T-helper 17 cell (primary cell): Measurements from ENCODE around the gene UBE2L3. TPM values are rescaled to one million over a fixed set of nuclear protein-coding genes. Genes with fewer than 3 reads are reported as not detected.
"Not testable (repeated sequence)": the region's sequence is repeated elsewhere in the genome, so short reads cannot be mapped to it uniquely, and the experiment has no call there.

Experiments
- ATAC-seq: fragments of 150-1000 bp; cut with Tn5 transposase; 2 replicates; pipeline ENCODE4 v1.10.0; 2021; ENCODE audit warnings: mild to moderate bottlenecking, moderate library complexity
- DNase-seq, 3 donors: peaks; one replicate each; pipeline versions ENCODE4 v3.0.0 to v3.0.0-alpha.2; 2020 to 2021
- H3K9me3 ChIP-seq: one replicate; pipeline ENCODE4 v1.7.0; 2013; ENCODE audit warnings: low read length, mild to moderate bottlenecking; ENCODE audit not compliant: control insufficient read depth, poor library complexity, severe bottlenecking
- H3K27ac Mint-ChIP-seq: one replicate; pipeline ENCODE4 v1.8.0; 2022; ENCODE audit warnings: mild to moderate bottlenecking, moderate library complexity, mixed read lengths
- H3K27me3 Mint-ChIP-seq: one replicate; pipeline ENCODE4 v1.8.0; 2022; ENCODE audit warnings: mixed read lengths
- H3K36me3 Mint-ChIP-seq: one replicate; pipeline ENCODE4 v1.8.0; 2022; ENCODE audit warnings: low read depth, mixed read lengths
- H3K4me1 Mint-ChIP-seq: one replicate; pipeline ENCODE4 v1.8.0; 2022; ENCODE audit warnings: mild to moderate bottlenecking, mixed read lengths
- H3K4me3 Mint-ChIP-seq: one replicate; pipeline ENCODE4 v1.8.0; 2022; ENCODE audit warnings: mild to moderate bottlenecking, moderate library complexity, mixed read lengths
- total RNA-seq, 4 donors: library from RNA in 2 of 4; stranded (reverse) in 2 of 4; gene quantifications; one replicate each; pipeline ENCODE4 v1.2.3 and lab custom pipeline; 2022 to 2026

UBE2L3 gene
- total RNA-seq, 2 donors from 2014 or later, result 25.7 to 30.4 TPM

GRCh38 chr22:21599053-21599893 is 31.8 kb downstream of the UBE2L3 start:
- H3K4me1 Mint-ChIP-seq, result peaks cover 38% of the 10 kb centered on the region
- ATAC-seq, result no peak
- no peak overlapping the region for H3K4me3 Mint-ChIP-seq
- peaks cover 6% of the 10 kb centered on the region for H3K36me3 Mint-ChIP-seq
- no peak for DNase-seq
- no peaks in the 10 kb centered on the region for H3K9me3 ChIP-seq
- peak overlapping the region; percentile 83 for H3K27ac Mint-ChIP-seq
- H3K27me3 Mint-ChIP-seq, result no peaks in the 10 kb centered on the region

GRCh38 chr22:21602579-21602978 is 35.1 kb downstream of the UBE2L3 start:
- H3K36me3 Mint-ChIP-seq, result peaks cover 3% of the 10 kb centered on the region
- no peaks in the 10 kb centered on the region for H3K9me3 ChIP-seq
- peaks cover 34% of the 10 kb centered on the region for H3K4me1 Mint-ChIP-seq
- H3K27ac Mint-ChIP-seq, result peak overlapping the region; percentile 75
- H3K4me3 Mint-ChIP-seq, result no peak overlapping the region
- no peaks in the 10 kb centered on the region for H3K27me3 Mint-ChIP-seq
- ATAC-seq (no peak), DNase-seq (no peak)

GRCh38 chr22:21603973-21604372 is 36.5 kb downstream of the UBE2L3 start:
- DNase-seq (no peak), ATAC-seq (no peak)
- Mint-ChIP-seq H3K27ac (no peak overlapping the region), H3K4me3 (no peak overlapping the region), H3K36me3 (peaks cover 3% of the 10 kb centered on the region), H3K27me3 (no peaks in the 10 kb centered on the region), H3K4me1 (peaks cover 29% of the 10 kb centered on the region)
- no peaks in the 10 kb centered on the region for H3K9me3 ChIP-seq

GRCh38 chr22:21605887-21606564 is 38.5 kb downstream of the UBE2L3 start:
- DNase-seq, result no peak
- Mint-ChIP-seq H3K4me3 (peak overlapping the region; percentile 12), H3K4me1 (peaks cover 28% of the 10 kb centered on the region), H3K27ac (peak overlapping the region; percentile 39), H3K36me3 (no peaks in the 10 kb centered on the region), H3K27me3 (no peaks in the 10 kb centered on the region)
- no peak for ATAC-seq
- H3K9me3 ChIP-seq, result no peaks in the 10 kb centered on the region

GRCh38 chr22:21606775-21607174 is 39.3 kb downstream of the UBE2L3 start:
- peaks cover 33% of the 10 kb centered on the region for H3K4me1 Mint-ChIP-seq
- H3K27me3 Mint-ChIP-seq, result no peaks in the 10 kb centered on the region
- DNase-seq (no peak), ATAC-seq (no peak)
- no peaks in the 10 kb centered on the region for H3K36me3 Mint-ChIP-seq
- H3K4me3 Mint-ChIP-seq, result no peak overlapping the region
- no peaks in the 10 kb centered on the region for H3K9me3 ChIP-seq
- no peak overlapping the region for H3K27ac Mint-ChIP-seq

GRCh38 chr22:21609556-21610157 is 42.1 kb downstream of the UBE2L3 start:
- DNase-seq, H3K36me3 Mint-ChIP-seq, H3K27me3 Mint-ChIP-seq, ATAC-seq, H3K9me3 ChIP-seq, H3K4me3 Mint-ChIP-seq: not testable (repeated sequence)
- H3K4me1 Mint-ChIP-seq, result peaks cover 28% of the 10 kb centered on the region
- peak overlapping the region; percentile 19 for H3K27ac Mint-ChIP-seq

- no peak for DNase-seq
- H3K36me3 Mint-ChIP-seq, result peaks cover 2% of the 10 kb centered on the region
- H3K4me3 Mint-ChIP-seq, result peak overlapping the region; percentile 51
- peak overlapping the region; percentile 27 for H3K27ac Mint-ChIP-seq
- no peak for ATAC-seq
- H3K9me3 ChIP-seq, result no peaks in the 10 kb centered on the region
- H3K4me1 Mint-ChIP-seq, result peaks cover 26% of the 10 kb centered on the region
- no peaks in the 10 kb centered on the region for H3K27me3 Mint-ChIP-seq
Measured at GRCh38 chr22:21611210-21611977, 43.9 kb downstream of the UBE2L3 start.

GRCh38 chr22:21612858-21613257 is 45.3 kb downstream of the UBE2L3 start:
- Mint-ChIP-seq H3K4me1 (peaks cover 19% of the 10 kb centered on the region), H3K4me3 (no peak overlapping the region), H3K36me3 (peaks cover 2% of the 10 kb centered on the region), H3K27ac (no peak overlapping the region), H3K27me3 (no peaks in the 10 kb centered on the region)
- ATAC-seq (no peak), DNase-seq (no peak)
- no peaks in the 10 kb centered on the region for H3K9me3 ChIP-seq

- peaks cover 2% of the 10 kb centered on the region for H3K36me3 Mint-ChIP-seq
Measured at GRCh38 chr22:21613553-21614233, 46.2 kb downstream of the UBE2L3 start.

GRCh38 chr22:21615731-21616130 is 48.2 kb downstream of the UBE2L3 start:
- DNase-seq (no peak), ATAC-seq (no peak)
- H3K27me3 Mint-ChIP-seq, result no peaks in the 10 kb centered on the region
- H3K4me3 Mint-ChIP-seq, result no peak overlapping the region
- H3K9me3 ChIP-seq, result no peaks in the 10 kb centered on the region
- H3K27ac Mint-ChIP-seq, result peak overlapping the region; percentile 88
- H3K36me3 Mint-ChIP-seq, result peaks cover 2% of the 10 kb centered on the region
- H3K4me1 Mint-ChIP-seq, result peaks cover 14% of the 10 kb centered on the region

More at GRCh38 chr22:21613553-21614233, 46.2 kb downstream of the UBE2L3 start:
- no peak for DNase-seq
- no peak for ATAC-seq
- Mint-ChIP-seq H3K4me1 (peaks cover 20% of the 10 kb centered on the region), H3K27me3 (no peaks in the 10 kb centered on the region), H3K4me3 (no peak overlapping the region), H3K27ac (peak overlapping the region; percentile 24)
- H3K9me3 ChIP-seq, result no peaks in the 10 kb centered on the region

GRCh38 chr22:21617337-21617736 is 49.8 kb downstream of the UBE2L3 start:
- not testable (repeated sequence) for ATAC-seq, H3K4me1 Mint-ChIP-seq, H3K36me3 Mint-ChIP-seq, H3K27ac Mint-ChIP-seq, DNase-seq, H3K9me3 ChIP-seq, H3K4me3 Mint-ChIP-seq, H3K27me3 Mint-ChIP-seq

- Mint-ChIP-seq H3K27me3 (no peaks in the 10 kb centered on the region), H3K4me1 (peaks cover 14% of the 10 kb centered on the region), H3K36me3 (no peaks in the 10 kb centered on the region), H3K4me3 (no peak overlapping the region), H3K27ac (no peak overlapping the region)
- DNase-seq, result no peak
- no peak for ATAC-seq
- no peaks in the 10 kb centered on the region for H3K9me3 ChIP-seq
Measured at GRCh38 chr22:21621025-21621424, 53.5 kb downstream of the UBE2L3 start.
